ENCODE data around the gene ARPC1B. TPM values are rescaled to one million over a fixed set of nuclear protein-coding genes. Genes with fewer than 3 reads are reported as not detected.

The ARPC1B gene
- total and polyA plus RNA-seq, 2 donors (not counting 1 experiment from before 2014, with no cell fraction given): 245 to 394 TPM

- DNase-seq (ENCODE audit: low read depth in 2 of 2): no peak
- Histone ChIP-seq H3K79me2 (ENCODE audit: control insufficient read depth, insufficient read depth, low read length) (peaks cover 2% of the 10 kb centered on the region), H3K27me3 (ENCODE audit: control insufficient read depth, insufficient read depth, low read length) (no peaks in the 10 kb centered on the region), H4K20me1 (ENCODE audit: control insufficient read depth, extremely low read depth, insufficient read depth, low read length) (no peaks in the 10 kb centered on the region), H3K27ac (ENCODE audit: insufficient read depth, low read length) (no peak overlapping the region), H2AFZ (ENCODE audit: low read length) (no peak overlapping the region), H3K36me3 (ENCODE audit: control insufficient read depth, insufficient read depth, low read length) (peaks cover 31% of the 10 kb centered on the region), H3K4me3 (replicated peaks in 1 of 4; ENCODE audit: control extremely low read depth in 1 of 4, insufficient read depth in 1 of 4, low read depth in 3 of 4, low read length in 4 of 4) (no peak overlapping the region), H3K4me1 (ENCODE audit: control insufficient read depth, extremely low read depth, insufficient read depth, low read length) (no peaks in the 10 kb centered on the region), H3K9me3 (ENCODE audit: control insufficient read depth, insufficient read depth, low read depth, low read length) (no peaks in the 10 kb centered on the region), H3K9ac (ENCODE audit: insufficient read depth, low read length) (no peak overlapping the region), H3K4me2 (ENCODE audit: extremely low read depth, insufficient read depth, low read length) (no peak overlapping the region)
- TF ChIP-seq CTCF (conservative IDR thresholded peaks at IDR 0.05 in 1 of 2, IDR thresholded peaks at IDR 0.05 in 1 of 2; ENCODE audit: low read depth in 1 of 2, low read length in 2 of 2) (no peak), EZH2 (IDR thresholded peaks at IDR 0.05; ENCODE audit: low read length, missing control alignments) (no peak)
Measured at GRCh38 chr7:99419323-99420021, 44.9 kb downstream of the ARPC1B start.

GRCh38 chr7:99420213-99420612, 45.7 kb downstream of the ARPC1B start:
- no peak overlapping the region for H3K4me2 ChIP-seq (ENCODE audit: extremely low read depth, insufficient read depth, low read length)
- H3K9ac ChIP-seq (ENCODE audit: insufficient read depth, low read length): no peak overlapping the region
- H4K20me1 ChIP-seq (ENCODE audit: control insufficient read depth, extremely low read depth, insufficient read depth, low read length): no peaks in the 10 kb centered on the region
- H2AFZ ChIP-seq (ENCODE audit: low read length): no peak overlapping the region
- H3K9me3 ChIP-seq (ENCODE audit: control insufficient read depth, insufficient read depth, low read depth, low read length): no peaks in the 10 kb centered on the region
- no peak overlapping the region for H3K4me3 ChIP-seq (replicated peaks in 1 of 4; ENCODE audit: control extremely low read depth in 1 of 4, insufficient read depth in 1 of 4, low read depth in 3 of 4, low read length in 4 of 4)
- no peaks in the 10 kb centered on the region for H3K27me3 ChIP-seq (ENCODE audit: control insufficient read depth, insufficient read depth, low read length)
- H3K79me2 ChIP-seq (ENCODE audit: control insufficient read depth, insufficient read depth, low read length): peaks cover 2% of the 10 kb centered on the region
- TF ChIP-seq CTCF (conservative IDR thresholded peaks at IDR 0.05 in 1 of 2, IDR thresholded peaks at IDR 0.05 in 1 of 2; ENCODE audit: low read depth in 1 of 2, low read length in 2 of 2) (no peak), EZH2 (IDR thresholded peaks at IDR 0.05; ENCODE audit: low read length, missing control alignments) (no peak)
- no peak for DNase-seq (ENCODE audit: low read depth in 2 of 2)
- H3K4me1 ChIP-seq (ENCODE audit: control insufficient read depth, extremely low read depth, insufficient read depth, low read length): no peaks in the 10 kb centered on the region
- H3K27ac ChIP-seq (ENCODE audit: insufficient read depth, low read length): no peak overlapping the region
- H3K36me3 ChIP-seq (ENCODE audit: control insufficient read depth, insufficient read depth, low read length): peaks cover 38% of the 10 kb centered on the region

- DNase-seq (ENCODE audit: low read depth in 2 of 2): no peak
- Histone ChIP-seq H3K4me3 (replicated peaks in 1 of 4; ENCODE audit: control extremely low read depth in 1 of 4, insufficient read depth in 1 of 4, low read depth in 3 of 4, low read length in 4 of 4) (no peak overlapping the region), H3K4me1 (ENCODE audit: control insufficient read depth, extremely low read depth, insufficient read depth, low read length) (no peaks in the 10 kb centered on the region), H4K20me1 (ENCODE audit: control insufficient read depth, extremely low read depth, insufficient read depth, low read length) (no peaks in the 10 kb centered on the region), H3K79me2 (ENCODE audit: control insufficient read depth, insufficient read depth, low read length) (peaks cover 2% of the 10 kb centered on the region), H3K27me3 (ENCODE audit: control insufficient read depth, insufficient read depth, low read length) (no peaks in the 10 kb centered on the region), H3K27ac (ENCODE audit: insufficient read depth, low read length) (no peak overlapping the region), H3K9me3 (ENCODE audit: control insufficient read depth, insufficient read depth, low read depth, low read length) (no peaks in the 10 kb centered on the region), H2AFZ (ENCODE audit: low read length) (no peak overlapping the region), H3K4me2 (ENCODE audit: extremely low read depth, insufficient read depth, low read length) (no peak overlapping the region), H3K9ac (ENCODE audit: insufficient read depth, low read length) (no peak overlapping the region), H3K36me3 (ENCODE audit: control insufficient read depth, insufficient read depth, low read length) (peaks cover 38% of the 10 kb centered on the region)
- TF ChIP-seq CTCF (conservative IDR thresholded peaks at IDR 0.05 in 1 of 2, IDR thresholded peaks at IDR 0.05 in 1 of 2; ENCODE audit: low read depth in 1 of 2, low read length in 2 of 2) (no peak), EZH2 (IDR thresholded peaks at IDR 0.05; ENCODE audit: low read length, missing control alignments) (no peak)
Measured at GRCh38 chr7:99420986-99421385, 46.5 kb downstream of the ARPC1B start.

Data from fibroblast of lung (primary cell).